Activated CD8-positive, alpha-beta T cell treated with anti-CD3 and anti-CD28 coated beads for 36 hours (primary cell): Measurements from ENCODE around the gene BMP7. TPM values are rescaled to one million over a fixed set of nuclear protein-coding genes. Genes with fewer than 3 reads are reported as not detected.

Experiments used
- ATAC-seq: fragments of 200-7000 bp; cut with Tn5 transposase; one replicate; pipeline ENCODE4 v1.10.0; 2021; ENCODE audit warnings: mild to moderate bottlenecking, moderate library complexity
- CTCF ChIA-PET: fragments of 350-600 bp; sonication (Branson Sonifier 250); formaldehyde crosslinking; loops from one replicate; lab custom pipeline; 2021; ENCODE audit warnings: antibody characterized with exemption; lab: Charles Lee
- POLR2A ChIA-PET: fragments of 350-600 bp; sonication (Branson Sonifier 250); formaldehyde crosslinking; loops from one replicate; lab custom pipeline; 2021; ENCODE audit warnings: antibody characterized with exemption; lab: Charles Lee
- DNase-seq: peaks from one replicate; pipeline ENCODE4 v3.0.0-alpha.2; 2020
- H3K27ac Mint-ChIP-seq: one replicate; pipeline ENCODE4 v1.8.0; 2021; ENCODE audit warnings: mild to moderate bottlenecking, mixed read lengths
- H3K27me3 Mint-ChIP-seq: one replicate; pipeline ENCODE4 v1.8.0; 2021; ENCODE audit warnings: mixed read lengths
- H3K36me3 Mint-ChIP-seq: one replicate; pipeline ENCODE4 v1.8.0; 2021; ENCODE audit warnings: low read depth, mixed read lengths
- H3K4me1 Mint-ChIP-seq: one replicate; pipeline ENCODE4 v1.8.0; 2021; ENCODE audit warnings: low read depth, mixed read lengths
- H3K4me3 Mint-ChIP-seq: one replicate; pipeline ENCODE4 v1.8.0; 2021; ENCODE audit warnings: mild to moderate bottlenecking, moderate library complexity, mixed read lengths
- H3K9me3 Mint-ChIP-seq: one replicate; pipeline ENCODE4 v1.8.0; 2021; ENCODE audit warnings: mixed read lengths
- CTCF ChIP-seq: fragments of 200-600 bp; IDR thresholded peaks from one replicate; pipeline ENCODE4 v1.8.0; 2022; ENCODE audit warnings: antibody characterized with exemption, mild to moderate bottlenecking
- intact Hi-C: fragments of 100-400 bp; cut with micrococcal nuclease; formaldehyde crosslinking; loops from one replicate; pipeline ENCODE4 v1.10.0; 2022
- total RNA-seq, 2 experiments: library from RNA; stranded (reverse); gene quantifications; one replicate each; pipeline ENCODE4 v1.2.3, GENCODE V29; 2021

The BMP7 gene
- total RNA-seq, 2 experiments from 2014 or later, result not detected

GRCh38 chr20:57313230-57313629, 46.8 kb upstream of the BMP7 start:
- CTCF ChIA-PET, result no interaction called here
- H3K4me3 Mint-ChIP-seq, result no peak overlapping the region
- intact Hi-C loops, result no loop called here
- POLR2A ChIA-PET, result no interaction called here
- TF ChIP-seq CTCF, result no peak
- no peak for DNase-seq
- H3K27ac Mint-ChIP-seq, result no peak overlapping the region
- no peaks in the 10 kb centered on the region for H3K9me3 Mint-ChIP-seq
- H3K36me3 Mint-ChIP-seq, result no peaks in the 10 kb centered on the region
- no peaks in the 10 kb centered on the region for H3K27me3 Mint-ChIP-seq
- no peaks in the 10 kb centered on the region for H3K4me1 Mint-ChIP-seq
- no peak for ATAC-seq

DNA sequence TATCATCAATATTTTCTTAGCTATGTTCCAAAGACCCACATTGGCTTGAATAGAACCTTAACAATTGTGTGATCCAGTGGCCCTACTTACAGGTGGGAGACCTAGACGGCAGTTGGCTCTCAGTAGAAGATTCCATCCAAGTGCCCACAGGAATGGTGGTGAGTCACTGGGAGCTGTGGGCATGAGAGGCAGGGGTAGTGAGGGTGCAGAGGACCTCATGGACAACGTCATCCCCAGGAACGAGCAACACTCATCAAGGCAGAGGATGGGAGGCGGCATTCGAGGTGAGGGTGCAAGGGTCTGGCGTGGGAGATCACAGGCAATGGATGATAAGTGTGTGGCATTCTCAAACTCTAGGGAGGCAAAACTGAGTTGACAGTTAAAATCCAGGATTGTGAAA, 45.7 kb upstream of the BMP7 start:
- no peak overlapping the region for H3K4me3 Mint-ChIP-seq
- no peak for DNase-seq
- no peaks in the 10 kb centered on the region for H3K36me3 Mint-ChIP-seq
- H3K4me1 Mint-ChIP-seq, result no peaks in the 10 kb centered on the region
- ATAC-seq, result no peak
- H3K27me3 Mint-ChIP-seq, result peaks cover 3% of the 10 kb centered on the region
- TF ChIP-seq CTCF, result no peak
- no peak overlapping the region for H3K27ac Mint-ChIP-seq
- CTCF ChIA-PET, result no interaction called here
- no peaks in the 10 kb centered on the region for H3K9me3 Mint-ChIP-seq
- intact Hi-C loops, result no loop called here
- POLR2A ChIA-PET, result no interaction called here

DNA sequence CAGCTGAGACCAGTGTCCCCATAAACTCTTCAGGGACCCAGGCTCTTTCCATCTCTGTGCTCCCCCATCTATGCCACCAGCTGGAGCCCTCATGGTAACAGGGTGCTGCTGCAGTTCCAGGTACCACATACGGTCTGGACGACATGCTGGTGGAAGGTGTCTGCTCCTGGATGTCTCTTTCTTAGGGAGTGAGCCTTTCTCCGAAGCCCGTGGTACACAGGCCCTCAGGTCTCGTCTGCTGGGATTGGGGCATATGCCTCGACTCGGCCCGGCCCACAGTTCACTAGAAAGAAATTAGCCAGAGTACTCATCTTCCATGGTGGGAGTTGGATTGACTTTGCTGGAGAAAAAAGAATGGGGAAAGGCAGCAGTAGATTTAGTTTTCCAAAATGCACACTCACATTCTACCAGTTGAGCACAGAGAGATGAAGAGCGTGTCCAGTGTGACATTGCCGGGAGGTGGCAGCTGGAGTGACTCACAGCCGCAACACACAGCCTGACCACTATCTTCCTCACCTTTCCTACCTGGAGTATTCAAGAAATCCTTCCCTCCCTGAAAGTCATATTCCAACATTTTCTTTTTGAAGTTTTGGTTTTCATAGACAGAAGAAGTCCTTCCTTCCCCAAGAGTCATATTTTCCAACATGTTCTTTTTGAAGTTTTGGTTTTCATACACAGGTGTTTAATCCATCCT, 44.5 kb upstream of the BMP7 start:
- Mint-ChIP-seq H3K27ac (no peak overlapping the region), H3K4me3 (no peak overlapping the region), H3K27me3 (peaks cover 3% of the 10 kb centered on the region), H3K9me3 (no peaks in the 10 kb centered on the region), H3K4me1 (no peaks in the 10 kb centered on the region), H3K36me3 (no peaks in the 10 kb centered on the region)
- TF ChIP-seq CTCF, result no peak
- intact Hi-C loops, result no loop called here
- POLR2A ChIA-PET, result no interaction called here
- CTCF ChIA-PET, result no interaction called here
- ATAC-seq (no peak), DNase-seq (no peak)

- CTCF ChIA-PET, result interaction anchor here (0.8 kb wide), 1 partner anchor 344 kb away, joined by 3 read pairs; no protein-coding TSS in a partner anchor
Observed at GRCh38 chr20:57309544-57310115, 43.2 kb upstream of the BMP7 start.

More at GRCh38 chr20:57309544-57310115, 43.2 kb upstream of the BMP7 start:
- Mint-ChIP-seq H3K36me3 (no peaks in the 10 kb centered on the region), H3K4me3 (no peak overlapping the region), H3K27ac (no peak overlapping the region), H3K9me3 (no peaks in the 10 kb centered on the region), H3K4me1 (no peaks in the 10 kb centered on the region), H3K27me3 (peaks cover 3% of the 10 kb centered on the region)
- no peak for DNase-seq
- POLR2A ChIA-PET, result no interaction called here
- intact Hi-C loops, result no loop called here
- ATAC-seq, result no peak
- TF ChIP-seq CTCF, result no peak
